Fibroblast of skin of scalp (primary cell): Measurements from ENCODE around the gene ZNF688.
A peak's percentile ranks its signal among the peaks of the same experiment; 100 is the strongest.
"Not testable (repeated sequence)": the region's sequence is repeated elsewhere in the genome, so short reads cannot be mapped to it uniquely, and the experiment has no call there.

Source experiments
- DNase-seq: peaks from one replicate; pipeline ENCODE4 v3.0.0-alpha.2; 2013

The ZNF688 gene

GRCh38 chr16:30533748-30534367 is 37.7 kb downstream of the ZNF688 start:
- DNase-seq = no peak

- DNase-seq = no peak
These were observed 38.4 kb downstream of the ZNF688 start for GRCh38 chr16:30533146-30533522.

- DNase-seq = no peak
These were observed 39.0 kb downstream of the ZNF688 start for GRCh38 chr16:30532285-30533145.

DNA sequence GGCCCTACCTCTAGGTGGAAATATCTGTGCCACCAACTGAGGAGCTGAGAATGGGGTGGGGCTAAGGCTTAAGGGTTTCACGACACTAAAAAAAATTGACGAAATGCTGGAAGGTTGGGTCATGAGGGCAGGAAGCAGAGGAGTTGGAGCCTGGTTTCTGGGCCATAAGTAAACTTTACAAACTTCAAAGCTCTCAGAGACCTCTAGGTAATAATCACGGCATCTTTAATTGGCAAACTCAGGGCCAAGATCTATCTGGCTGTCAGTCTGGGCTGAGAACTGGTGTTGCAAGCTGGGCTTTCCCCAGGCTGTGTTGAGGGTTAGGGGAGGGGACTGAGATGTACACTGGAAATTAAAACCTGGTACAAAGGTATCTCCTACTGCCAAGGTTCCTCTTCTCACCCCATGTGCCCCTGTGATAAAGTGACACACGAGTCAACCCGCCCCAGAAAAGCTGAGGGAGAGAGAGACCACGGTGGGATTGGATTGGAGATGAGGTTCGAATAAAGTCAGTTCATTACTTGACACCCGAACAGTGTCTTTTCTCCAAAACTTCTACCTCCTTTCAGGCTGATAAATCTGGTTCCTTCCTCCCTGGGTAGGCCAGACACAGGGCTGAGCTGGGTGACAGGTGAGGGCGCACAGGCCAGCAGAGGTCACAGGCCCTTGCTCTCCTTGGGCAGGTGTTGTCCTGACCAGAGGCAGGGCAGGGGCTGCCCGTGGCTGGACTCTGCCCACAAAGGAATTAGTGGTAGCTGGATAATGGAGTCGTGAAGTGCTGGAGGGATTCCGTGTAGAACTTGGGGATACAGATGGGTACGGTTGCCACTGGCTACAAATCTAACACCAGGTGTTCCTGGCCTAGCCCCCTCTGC is 41.1 kb downstream of the ZNF688 start:
- no peak for DNase-seq

GRCh38 chr16:30528799-30529457 is 42.6 kb downstream of the ZNF688 start:
- DNase-seq = no peak

DNA sequence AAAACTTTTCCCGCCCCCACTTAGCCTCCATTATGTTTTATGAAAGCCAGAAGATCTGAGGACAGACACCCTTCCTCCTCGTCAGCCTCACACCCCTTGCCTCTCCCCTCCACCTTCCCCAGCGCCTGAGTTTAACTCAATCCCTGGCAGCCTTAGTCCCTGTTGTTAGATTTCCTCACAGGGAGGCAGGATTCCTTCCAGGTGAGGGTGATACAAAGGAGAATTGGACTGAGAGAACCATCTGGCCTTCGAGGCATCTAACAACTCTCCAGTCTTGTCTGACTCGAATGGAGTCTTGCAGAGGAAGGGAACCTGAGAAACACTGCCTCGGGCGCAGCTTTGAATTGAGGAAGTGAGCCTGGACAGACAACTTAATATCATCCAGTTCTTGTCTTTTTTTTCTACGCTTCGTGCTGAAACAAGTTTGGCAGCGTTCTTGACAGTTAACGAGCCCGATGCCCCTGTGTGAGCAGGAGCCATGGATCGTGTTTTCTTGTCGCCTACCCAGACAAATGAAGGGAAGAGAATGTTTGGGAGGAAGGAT is 43.8 kb downstream of the ZNF688 start:
- DNase-seq = no peak

GRCh38 chr16:30526823-30527634 is 44.5 kb downstream of the ZNF688 start:
- peak; percentile 98 for DNase-seq

GRCh38 chr16:30526137-30526822 is 45.2 kb downstream of the ZNF688 start, which contains the start of gene ZNF768:
TSS of gene ZNF768 (minus strand) at chr16:30526566. CDS start at chr16:30526413, 153 bp downstream.
- peak; percentile 7 for DNase-seq

DNA sequence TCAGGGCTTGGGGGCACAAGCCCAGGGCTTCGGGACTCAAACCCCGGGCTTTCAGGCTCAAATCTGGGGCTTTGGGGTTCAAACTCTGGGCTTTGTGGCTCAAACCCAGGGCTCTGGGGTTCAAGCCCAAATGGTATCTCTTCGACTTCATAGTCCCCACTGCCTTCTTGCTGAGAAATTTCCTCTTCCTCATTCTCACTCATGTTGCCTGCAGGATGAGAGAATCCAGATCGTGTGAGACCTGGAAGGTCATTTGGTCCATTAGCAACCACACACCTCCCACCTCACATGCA is 45.7 kb downstream of the ZNF688 start:
- no peak for DNase-seq

GRCh38 chr16:30524575-30525568 is 46.6 kb downstream of the ZNF688 start:
- DNase-seq = no peak

DNA sequence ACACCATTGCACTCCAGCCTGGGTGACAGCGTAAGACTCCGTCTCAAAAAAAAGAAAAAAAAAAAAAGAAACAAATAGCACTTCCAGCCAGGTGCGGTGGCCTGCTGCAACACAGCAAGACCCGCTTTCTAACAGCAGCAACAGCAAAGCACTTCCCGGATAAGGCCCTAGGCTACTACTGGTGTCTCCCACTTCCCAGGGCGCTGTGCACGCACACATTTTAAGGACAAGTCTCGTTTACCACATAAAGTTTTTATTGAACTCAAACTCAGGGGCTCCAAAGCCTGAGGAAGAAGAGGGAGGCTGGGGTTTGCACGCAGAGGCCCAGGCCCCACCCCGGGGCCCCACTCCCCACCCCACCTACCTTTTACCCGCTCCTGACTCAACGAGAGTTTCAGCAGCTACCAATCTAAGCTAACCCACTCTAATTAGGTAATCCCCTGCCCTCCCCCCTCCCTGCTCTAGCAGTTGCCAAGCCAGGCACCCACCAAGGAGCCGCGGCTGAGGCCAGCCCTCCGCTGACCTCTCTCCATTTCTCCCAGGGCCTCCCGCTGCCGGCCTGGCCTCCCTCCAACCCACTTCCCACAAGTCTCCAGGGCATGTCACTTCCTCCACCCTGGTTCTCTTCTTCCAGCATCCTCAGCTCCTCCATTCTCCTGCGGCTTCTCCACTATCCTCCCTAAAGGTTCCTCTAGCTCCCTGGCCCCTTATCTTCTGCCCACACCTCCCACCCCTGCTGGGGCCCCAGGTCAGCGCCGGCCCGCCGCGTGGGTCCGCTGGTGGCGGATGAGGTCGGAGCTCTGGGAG is 47.5 kb downstream of the ZNF688 start:
- no peak for DNase-seq

DNA sequence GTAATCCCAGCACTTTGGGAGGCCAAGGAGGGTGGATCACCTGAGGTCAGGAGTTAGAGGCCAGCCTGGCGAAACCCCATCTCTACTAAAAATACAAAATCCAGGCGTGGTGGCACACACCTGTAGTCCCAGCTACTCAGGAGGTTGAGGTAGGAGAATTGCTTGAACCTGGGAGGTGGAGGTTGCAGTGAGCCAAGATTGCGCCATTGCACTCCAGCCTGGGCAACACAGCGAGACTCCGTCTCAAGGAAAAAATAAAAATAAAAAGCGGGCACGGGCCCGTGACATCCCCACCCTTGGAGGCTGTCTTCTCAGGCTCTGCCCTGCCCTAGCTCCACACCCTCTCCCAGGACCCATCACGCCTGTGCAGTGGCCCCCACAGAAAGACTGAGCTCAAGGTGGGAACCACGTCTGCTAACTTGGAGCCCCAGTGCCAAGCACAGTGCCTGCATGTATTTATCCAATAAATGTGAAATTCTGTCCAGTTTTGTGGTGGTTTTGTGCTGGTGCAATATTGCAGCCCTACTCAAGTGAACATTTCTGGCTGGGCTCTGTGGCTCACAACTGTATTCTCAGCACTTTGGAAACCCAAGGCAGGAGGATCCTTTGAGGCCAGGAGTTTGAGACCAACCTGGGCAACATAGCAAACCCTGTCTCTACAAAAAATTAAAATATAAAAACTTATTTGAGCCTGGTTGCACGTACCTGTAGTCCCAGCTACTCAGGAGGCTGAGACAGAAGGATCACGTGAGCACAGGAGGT is 48.6 kb downstream of the ZNF688 start:
- DNase-seq = not testable (repeated sequence)

DNA sequence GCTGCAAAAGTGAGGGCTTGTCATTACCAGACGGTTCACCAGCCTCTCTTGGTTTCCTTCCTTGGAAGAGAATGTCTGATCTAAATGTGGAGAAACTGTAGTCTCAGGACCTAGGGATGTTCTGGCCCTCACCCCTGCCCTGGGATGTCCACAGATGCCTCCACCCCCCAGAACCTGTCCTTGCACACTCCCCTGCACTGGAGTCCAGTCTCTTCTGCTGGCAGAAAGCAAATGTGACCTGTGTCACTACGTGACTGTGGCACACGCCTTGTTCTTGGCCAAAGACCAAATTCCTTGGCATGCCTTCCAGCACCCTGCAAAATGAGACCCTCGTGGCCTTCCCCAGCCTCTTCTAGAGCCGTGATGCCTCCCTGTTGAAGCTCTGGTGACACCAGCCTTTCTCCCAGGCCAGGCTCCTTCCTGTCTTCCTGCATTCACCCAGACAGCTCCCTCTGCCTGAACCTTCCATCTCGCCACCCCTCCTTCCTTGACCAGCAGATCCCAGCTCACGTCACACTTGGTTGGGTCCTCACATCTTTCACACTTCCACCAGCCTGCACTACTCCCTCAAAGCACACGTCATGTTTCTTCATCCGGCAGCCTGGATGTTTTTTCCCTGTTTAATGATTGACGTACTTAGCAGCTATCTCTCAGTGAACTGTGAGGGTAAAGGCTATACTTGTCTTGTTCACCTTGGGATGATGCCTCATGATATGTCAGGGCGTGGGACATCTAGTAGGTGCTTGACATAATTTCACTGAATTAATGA is 49.5 kb downstream of the ZNF688 start:
- no peak for DNase-seq

DNA sequence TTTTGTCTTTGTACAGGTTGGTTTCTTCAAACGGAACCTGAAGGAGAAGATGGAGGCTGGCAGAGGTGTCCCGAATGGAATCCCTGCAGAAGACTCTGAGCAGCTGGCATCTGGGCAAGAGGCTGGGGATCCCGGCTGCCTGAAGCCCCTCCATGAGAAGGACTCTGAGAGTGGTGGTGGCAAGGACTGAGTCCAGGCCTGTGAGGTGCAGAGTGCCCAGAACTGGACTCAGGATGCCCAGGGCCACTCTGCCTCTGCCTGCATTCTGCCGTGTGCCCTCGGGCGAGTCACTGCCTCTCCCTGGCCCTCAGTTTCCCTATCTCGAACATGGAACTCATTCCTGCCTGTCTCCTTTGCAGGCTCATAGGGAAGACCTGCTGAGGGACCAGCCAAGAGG is 50.0 kb downstream of the ZNF688 start:
- no peak for DNase-seq
